ENCODE results near the gene RABGGTA.
"Not testable (repeated sequence)": the region's sequence is repeated elsewhere in the genome, so short reads cannot be mapped to it uniquely, and the experiment has no call there.

RABGGTA gene

GRCh38 chr14:24226473-24226872 lies 44.9 kb downstream of the RABGGTA start:
- in situ Hi-C loops (cut with MboI; ENCODE audit: low sequenced_read_pairs): loop anchor here (25.0 kb wide), 1 partner anchor 211 kb away; the partner anchor contains the start of genes CBLN3, KHNYN and SDR39U1

- in situ Hi-C loops (cut with MboI; ENCODE audit: low sequenced_read_pairs): loop anchor here (25.0 kb wide), 1 partner anchor 213 kb away; the partner anchor contains the start of genes CBLN3, KHNYN and SDR39U1
Observed at GRCh38 chr14:24224618-24225071, 46.8 kb downstream of the RABGGTA start.

- in situ Hi-C loops (cut with MboI; ENCODE audit: low sequenced_read_pairs): not testable (repeated sequence)
Observed at GRCh38 chr14:24222987-24223386, 48.4 kb downstream of the RABGGTA start.

GRCh38 chr14:24219521-24219920 lies 51.9 kb downstream of the RABGGTA start:
- in situ Hi-C loops (cut with MboI; ENCODE audit: low sequenced_read_pairs): no loop called here

DNA sequence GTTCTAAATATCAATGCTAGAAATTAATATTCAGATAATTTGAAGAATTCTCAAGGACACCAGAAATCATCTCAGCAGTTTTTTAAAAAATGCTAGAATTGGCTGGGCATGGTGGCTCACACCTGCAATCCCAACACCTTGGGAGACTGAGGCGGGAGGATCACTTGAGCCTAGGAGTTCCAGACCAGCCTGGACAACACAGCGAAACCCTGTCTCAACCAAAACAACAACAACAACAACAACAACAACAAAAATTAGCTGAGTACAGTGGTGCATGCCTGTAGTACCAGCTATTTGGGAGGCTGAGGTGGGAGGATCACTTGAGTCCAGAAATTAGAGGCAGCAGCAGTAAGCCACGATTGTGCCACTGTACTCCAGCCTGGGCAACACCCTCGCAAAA lies 52.3 kb downstream of the RABGGTA start:
- in situ Hi-C loops (cut with MboI; ENCODE audit: low sequenced_read_pairs): no loop called here

GRCh38 chr14:24216876-24217275 lies 54.5 kb downstream of the RABGGTA start:
- in situ Hi-C loops (cut with MboI; ENCODE audit: low sequenced_read_pairs): not testable (repeated sequence)

GRCh38 chr14:24216345-24216699 lies 55.1 kb downstream of the RABGGTA start:
- in situ Hi-C loops (cut with MboI; ENCODE audit: low sequenced_read_pairs): no loop called here
